Osteoblast (primary cell): ENCODE results near the gene HOTAIR. TPM values are rescaled to one million over a fixed set of nuclear protein-coding genes. Genes with fewer than 3 reads are reported as not detected.
A peak's percentile ranks its signal among the peaks of the same experiment; 100 is the strongest.

Experiments
- DNase-seq: peaks from one replicate; pipeline ENCODE4 v3.0.0; 2011; ENCODE audit warnings: low spot score, mixed read lengths; ENCODE audit not compliant: insufficient read length; ENCODE audit errors: missing footprints
- H2AFZ ChIP-seq: 2 replicates; pipeline ENCODE4 v1.6.0; 2011; ENCODE audit warnings: mild to moderate bottlenecking, low read length
- H3K27ac ChIP-seq: 2 replicates; pipeline ENCODE4 v1.5.1; 2011; ENCODE audit warnings: mild to moderate bottlenecking, low read depth, low read length, moderate library complexity
- H3K27me3 ChIP-seq: 2 replicates; pipeline ENCODE4 v1.6.0; 2012; ENCODE audit warnings: mild to moderate bottlenecking, control low read depth, inconsistent platforms, low read length, moderate library complexity; ENCODE audit not compliant: insufficient read depth
- H3K36me3 ChIP-seq: 2 replicates; pipeline ENCODE4 v1.5.1; 2011; ENCODE audit warnings: mild to moderate bottlenecking, low read length, control low read depth, moderate library complexity; ENCODE audit not compliant: insufficient read depth
- H3K4me1 ChIP-seq: 2 replicates; pipeline ENCODE4 v1.5.1; 2011; ENCODE audit warnings: mild to moderate bottlenecking, low read length, control low read depth, moderate library complexity; ENCODE audit not compliant: insufficient read depth
- H3K4me2 ChIP-seq: 2 replicates; pipeline ENCODE4 v1.6.0; 2011; ENCODE audit warnings: mild to moderate bottlenecking, low read length; ENCODE audit not compliant: insufficient read depth
- H3K4me3 ChIP-seq: fragments of 200-600 bp; sonication (generic); 3 replicates; pipeline ENCODE4 v1.5.1; 2012; ENCODE audit warnings: mild to moderate bottlenecking, low read length, inconsistent platforms; ENCODE audit not compliant: insufficient read depth
- H3K79me2 ChIP-seq: 2 replicates; pipeline ENCODE4 v1.6.0; 2012; ENCODE audit warnings: mild to moderate bottlenecking, low read length, control low read depth, inconsistent platforms; ENCODE audit not compliant: insufficient read depth
- H3K9me3 ChIP-seq: 2 replicates; pipeline ENCODE4 v1.5.1; 2011; ENCODE audit warnings: low read depth, low read length, control low read depth
- H4K20me1 ChIP-seq: 2 replicates; pipeline ENCODE4 v1.6.0; 2012; ENCODE audit warnings: mild to moderate bottlenecking, low read length, control low read depth; ENCODE audit not compliant: insufficient read depth
- CTCF ChIP-seq: IDR thresholded peaks from 2 replicates; pipeline ENCODE4 v1.5.1; 2011; ENCODE audit warnings: mild to moderate bottlenecking, low read depth, low read length, moderate library complexity; ENCODE audit errors: extremely low read depth
- total RNA-seq: library from RNA; depleted of rRNA; stranded (reverse); fragments of >200 nt; gene quantifications from 2 replicates; pipeline ENCODE4 v1.2.3, GENCODE V29; 2012

Gene HOTAIR
- total RNA-seq, 1 donor: 0.72 TPM

- Histone ChIP-seq H3K4me3 (peak overlapping the region; percentile 83), H3K27ac (peak overlapping the region; percentile 91), H3K9me3 (no peaks in the 10 kb centered on the region), H3K79me2 (peaks cover 98% of the 10 kb centered on the region), H3K27me3 (no peaks in the 10 kb centered on the region), H2AFZ (peak overlapping the region; percentile 81), H4K20me1 (peaks cover 27% of the 10 kb centered on the region), H3K4me1 (peaks cover 51% of the 10 kb centered on the region), H3K4me2 (peak overlapping the region; percentile 88), H3K36me3 (no peaks in the 10 kb centered on the region)
- no peak for TF ChIP-seq CTCF
- DNase-seq: no peak
Measured at GRCh38 chr12:53995002-53995377, 20.2 kb upstream of the HOTAIR start.

DNA sequence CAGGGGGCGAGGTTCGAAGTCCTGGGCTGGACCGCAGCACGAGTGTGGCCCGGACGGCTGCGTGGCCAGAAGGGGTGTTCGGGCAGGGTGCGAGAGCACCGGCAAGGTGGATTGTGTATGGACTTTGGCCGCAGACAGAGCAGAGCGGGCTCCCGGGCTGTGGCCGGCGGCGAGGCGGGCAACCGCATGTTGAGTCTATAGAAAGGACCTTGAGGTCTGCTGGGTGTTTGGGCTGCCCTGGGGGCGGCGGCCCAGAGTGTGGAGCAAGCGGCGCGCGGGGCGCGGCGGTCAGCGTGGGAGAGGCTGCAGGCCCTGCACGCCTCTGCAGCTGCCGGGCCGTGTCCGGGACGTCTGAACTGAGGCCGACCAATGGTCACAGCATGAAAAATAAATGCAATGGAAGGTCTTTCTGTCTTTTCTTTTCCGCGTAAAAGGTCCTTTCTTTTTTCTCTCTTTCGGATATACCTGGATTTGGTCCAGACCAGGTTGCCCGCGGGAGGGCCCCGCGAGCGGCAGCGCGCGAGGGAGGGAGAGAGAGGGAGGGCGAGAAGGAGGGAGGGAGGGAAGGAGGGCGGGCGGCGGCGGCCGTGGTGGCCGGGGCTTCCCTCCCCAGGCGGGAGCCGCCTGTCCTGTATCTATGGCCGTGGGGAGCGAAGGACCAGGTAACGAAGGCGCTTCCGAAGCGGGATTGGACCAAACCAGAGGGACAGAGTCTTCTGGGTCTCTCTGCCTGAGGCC, 19.7 kb upstream of the HOTAIR start:
- H3K4me3 ChIP-seq: peak overlapping the region; percentile 83
- TF ChIP-seq CTCF: no peak
- H3K36me3 ChIP-seq: no peaks in the 10 kb centered on the region
- H3K79me2 ChIP-seq: peaks cover 98% of the 10 kb centered on the region
- H2AFZ ChIP-seq: peak overlapping the region; percentile 81
- peak overlapping the region; percentile 88 for H3K4me2 ChIP-seq
- H3K27me3 ChIP-seq: no peaks in the 10 kb centered on the region
- H4K20me1 ChIP-seq: peaks cover 27% of the 10 kb centered on the region
- H3K27ac ChIP-seq: peak overlapping the region; percentile 91
- peak; percentile 88 for DNase-seq
- no peaks in the 10 kb centered on the region for H3K9me3 ChIP-seq
- peaks cover 54% of the 10 kb centered on the region for H3K4me1 ChIP-seq

GRCh38 chr12:53994009-53994263, 19.2 kb upstream of the HOTAIR start:
- Histone ChIP-seq H3K4me1 (peaks cover 59% of the 10 kb centered on the region), H3K27ac (no peak overlapping the region)

More at GRCh38 chr12:53994009-53994263, 19.2 kb upstream of the HOTAIR start:
- Histone ChIP-seq H2AFZ (no peak overlapping the region), H3K27me3 (no peaks in the 10 kb centered on the region), H3K36me3 (no peaks in the 10 kb centered on the region), H3K4me3 (peak overlapping the region; percentile 83), H3K79me2 (peaks cover 100% of the 10 kb centered on the region), H3K9me3 (no peaks in the 10 kb centered on the region), H4K20me1 (peaks cover 27% of the 10 kb centered on the region), H3K4me2 (peak overlapping the region; percentile 88)
- TF ChIP-seq CTCF: no peak
- no peak for DNase-seq
